B cell (primary cell): Measurements from ENCODE around the gene RBBP6. TPM values are rescaled to one million over a fixed set of nuclear protein-coding genes. Genes with fewer than 3 reads are reported as not detected.

Experiments
- ATAC-seq: fragments of 200-7000 bp; cut with Tn5 transposase; one replicate; pipeline ENCODE4 v1.10.0; 2021; ENCODE audit warnings: low read depth, mild to moderate bottlenecking, moderate number of reproducible peaks, moderate library complexity
- CTCF ChIA-PET: fragments of 350-600 bp; sonication (Branson Sonifier 250); formaldehyde crosslinking; loops from one replicate; lab custom pipeline; 2021; ENCODE audit warnings: antibody characterized with exemption, inconsistent platforms; lab: Charles Lee
- POLR2A ChIA-PET: fragments of 350-600 bp; sonication (Branson Sonifier 250); formaldehyde crosslinking; loops from one replicate; lab custom pipeline; 2021; ENCODE audit warnings: antibody characterized with exemption; lab: Charles Lee
- DNase-seq: peaks from one replicate; pipeline ENCODE4 v3.0.0; 2013
- H2AFZ ChIP-seq: 2 replicates; pipeline ENCODE4 v1.6.1; 2012; ENCODE audit warnings: mild to moderate bottlenecking, low read depth, low read length; ENCODE audit not compliant: insufficient read depth, poor library complexity, severe bottlenecking
- H3K27ac ChIP-seq, 2 donors: 1 replicate in 1 of 2; 2 replicates in 1 of 2; pipeline ENCODE4 v1.5.1; 2012 to 2013; ENCODE audit warnings: low read length in 2 of 2, mild to moderate bottlenecking in 2 of 2, moderate library complexity in 1 of 2
- H3K27me3 ChIP-seq, 4 experiments: fragments of 200-600 bp in 1 of 4; sonication (generic) in 1 of 4; replicated peaks in 1 of 4; 1 replicate in 2 of 4; 2 replicates in 2 of 4; pipeline versions ENCODE4 v1.6.1 to v1.7.0; 2013 to 2016; ENCODE audit warnings: low read length in 3 of 4, mild to moderate bottlenecking in 2 of 4, mixed read lengths in 1 of 4, moderate library complexity in 1 of 4; ENCODE audit not compliant: insufficient read depth in 4 of 4, control insufficient read depth in 3 of 4; ENCODE audit errors: control extremely low read depth in 1 of 4
- H3K36me3 ChIP-seq, 2 experiments: replicated peaks in 1 of 2; 1 replicate in 1 of 2; 2 replicates in 1 of 2; pipeline versions ENCODE4 v1.6.1 to v1.7.1; 2013; ENCODE audit warnings: low read length in 1 of 2; ENCODE audit not compliant: insufficient read depth in 2 of 2, control insufficient read depth in 1 of 2; ENCODE audit errors: control extremely low read depth in 1 of 2, extremely low read depth in 1 of 2
- H3K4me1 ChIP-seq, 2 donors: fragments of 200-600 bp in 1 of 2; sonication (generic) in 1 of 2; 1 replicate in 1 of 2; 2 replicates in 1 of 2; pipeline versions ENCODE4 v1.5.1 to v1.6.1; 2013 to 2017; ENCODE audit warnings: low read length in 2 of 2; ENCODE audit not compliant: control insufficient read depth in 2 of 2, insufficient read depth in 2 of 2
- H3K4me2 ChIP-seq: replicated peaks from 2 replicates; pipeline ENCODE3; 2012; ENCODE audit warnings: mild to moderate bottlenecking, low read depth, low read length; ENCODE audit not compliant: poor library complexity, severe bottlenecking
- H3K4me3 ChIP-seq, 5 experiments: fragments of 200-600 bp in 1 of 5; sonication (generic) in 1 of 5; 1 replicate in 3 of 5; 2 replicates in 2 of 5; pipeline versions ENCODE4 v1.5.1 to v1.7.0; 2011 to 2016; ENCODE audit warnings: low read length in 4 of 5, mild to moderate bottlenecking in 4 of 5, low read depth in 2 of 5, control low read depth in 1 of 5, moderate library complexity in 1 of 5; ENCODE audit not compliant: insufficient read depth in 1 of 5; ENCODE audit errors: control extremely low read depth in 1 of 5, extremely low read depth in 1 of 5
- H3K79me2 ChIP-seq: fragments of 200-600 bp; sonication (generic); one replicate; pipeline ENCODE4 v1.6.0; 2016; ENCODE audit warnings: low read length; ENCODE audit not compliant: control insufficient read depth, insufficient read depth
- H3K9ac ChIP-seq: fragments of 200-600 bp; sonication (generic); 2 replicates; pipeline ENCODE4 v1.6.1; 2017; ENCODE audit warnings: mild to moderate bottlenecking, low read length, moderate library complexity
- H3K9me3 ChIP-seq, 3 donors: one replicate each; pipeline versions ENCODE4 v1.6.1 to v1.7.1; 2013; ENCODE audit warnings: low read length in 2 of 3; ENCODE audit not compliant: control insufficient read depth in 2 of 3, insufficient read depth in 1 of 3; ENCODE audit errors: control extremely low read depth in 1 of 3
- H4K20me1 ChIP-seq: 2 replicates; pipeline ENCODE4 v1.6.0; 2012; ENCODE audit warnings: mild to moderate bottlenecking, low read length; ENCODE audit not compliant: insufficient read depth, control insufficient read depth, poor library complexity, severe bottlenecking
- H3K27ac Mint-ChIP-seq: one replicate; pipeline ENCODE4 v1.8.0; 2021; ENCODE audit warnings: mixed read lengths
- H3K27me3 Mint-ChIP-seq: one replicate; pipeline ENCODE4 v1.8.0; 2021; ENCODE audit warnings: mixed read lengths
- H3K4me1 Mint-ChIP-seq: one replicate; pipeline ENCODE4 v1.8.0; 2021; ENCODE audit warnings: mixed read lengths
- H3K4me3 Mint-ChIP-seq: one replicate; pipeline ENCODE4 v1.8.0; 2021; ENCODE audit warnings: mixed read lengths
- H3K9me3 Mint-ChIP-seq: one replicate; pipeline ENCODE4 v1.8.0; 2022; ENCODE audit warnings: mixed read lengths; ENCODE audit not compliant: insufficient read depth
- CTCF ChIP-seq: fragments of 200-600 bp; IDR thresholded peaks from one replicate; pipeline ENCODE4 v1.8.0; 2022; ENCODE audit warnings: antibody characterized with exemption, mild to moderate bottlenecking
- EZH2 ChIP-seq: IDR thresholded peaks from 2 replicates; pipeline ENCODE4 v1.6.1; 2012; ENCODE audit warnings: borderline replicate concordance, low read depth, mild to moderate bottlenecking, moderate library complexity, low read length; ENCODE audit not compliant: insufficient read depth, poor library complexity, severe bottlenecking
- WGBS: methylation state at CpG from one replicate; pipeline ENCODE4 v1.1.5; 2013; ENCODE audit warnings: missing lambda C conversion rate; ENCODE audit not compliant: insufficient coverage; 5-methylcytosine and 5-hydroxymethylcytosine counted together
- intact Hi-C: fragments of 100-400 bp; cut with micrococcal nuclease; formaldehyde crosslinking; loops from one replicate; pipeline ENCODE4 v1.10.0; 2022
- polyA plus RNA-seq: library from polyadenylated mRNA; depleted of rRNA; stranded (reverse); fragments of >200 nt; gene quantifications from 2 replicates; pipeline ENCODE4 v1.2.3, GENCODE V29; 2012
- total RNA-seq, 2 donors: library from RNA; stranded (reverse); fragments of 120-200 nt in 1 of 2; gene quantifications; 1 replicate in 1 of 2; 2 replicates in 1 of 2; pipeline versions ENCODE4 v1.2.3 to v1.2.4, GENCODE V29; 2013 to 2022

Gene RBBP6
- total and polyA plus RNA-seq, 2 donors (not counting 1 experiment from before 2014, with no cell fraction given) = 107 to 132 TPM

- peak overlapping the region; percentile 96 for H3K9ac ChIP-seq
- Mint-ChIP-seq H3K9me3 (no peaks in the 10 kb centered on the region), H3K4me3 (peak overlapping the region; percentile 99), H3K27ac (peak overlapping the region; percentile 100), H3K27me3 (no peaks in the 10 kb centered on the region), H3K4me1 (peaks cover 47% of the 10 kb centered on the region)
- H3K27me3 ChIP-seq = no peaks in the 10 kb centered on the region
- H3K79me2 ChIP-seq = peaks cover 60% of the 10 kb centered on the region
- H4K20me1 ChIP-seq = peaks cover 53% of the 10 kb centered on the region
- H3K9me3 ChIP-seq = no peaks in the 10 kb centered on the region
- ChIA-PET POLR2A (no interaction called here), CTCF (interaction anchor here (0.5 to 3.1 kb wide), 3 partner anchors 23 to 320 kb away, joined by 3 to 11 read pairs (median 5); no protein-coding TSS in a partner anchor)
- TF ChIP-seq CTCF (no peak), EZH2 (no peak)
- WGBS = 2% methylated on average over 48 of the region's 64 CpGs
- peak overlapping the region; percentile 96 for H2AFZ ChIP-seq
- H3K4me2 ChIP-seq = peak overlapping the region; percentile 92
- peaks cover 42 to 45% of the 10 kb centered on the region in 2 donors for H3K4me1 ChIP-seq
- DNase-seq (no peak), ATAC-seq (peak; percentile 41)
- peak overlapping the region; percentile 48 to 99 (median 97) for H3K4me3 ChIP-seq
- H3K27ac ChIP-seq = peak overlapping the region; percentile 99 to 100
- intact Hi-C loops = loop anchor here (1.0 to 2.0 kb wide), 4 partner anchors 23 to 717 kb away; partner anchors contain the start of genes LCMT1, TNRC6A and ZKSCAN2
- H3K36me3 ChIP-seq = no peaks in the 10 kb centered on the region
Measured at GRCh38 chr16:24539850-24540601, 660 bp downstream of the RBBP6 start.
